Occipital lobe (tissue), 2 donors: ENCODE results near the gene GPR142. TPM values are rescaled to one million over a fixed set of nuclear protein-coding genes. Genes with fewer than 3 reads are reported as not detected.

Experiments used
- DNase-seq: peaks from one replicate; lab custom pipeline; 2025; lab: John Stamatoyannopoulos, UW
- total RNA-seq: library from RNA; depleted of rRNA; stranded (reverse); fragments of >200 nt; gene quantifications from one replicate; pipeline ENCODE4 v1.2.3, GENCODE V29; 2014

Gene GPR142
- total RNA-seq, 1 donor from 2014 or later: not detected

DNA sequence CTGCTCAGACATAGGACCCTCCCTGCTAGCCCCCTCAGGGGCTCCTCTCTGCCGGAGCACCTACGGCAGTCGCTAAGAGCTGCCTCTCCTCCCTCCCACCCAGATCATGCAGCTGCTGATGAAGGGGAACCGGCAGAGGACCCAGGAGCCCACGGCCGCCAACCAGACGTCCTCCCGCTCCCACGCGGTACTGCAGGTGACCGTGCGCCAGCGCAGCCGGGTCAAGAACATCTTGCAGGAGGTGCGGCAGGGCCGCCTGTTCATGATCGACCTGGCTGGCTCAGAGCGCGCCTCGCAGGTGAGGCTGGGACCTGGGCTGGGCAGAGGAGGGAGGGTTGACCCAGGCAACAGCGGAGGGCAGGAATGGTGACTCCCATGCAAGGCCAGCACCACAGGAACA lies 22.6 kb upstream of the GPR142 start:
- no peak for DNase-seq

DNA sequence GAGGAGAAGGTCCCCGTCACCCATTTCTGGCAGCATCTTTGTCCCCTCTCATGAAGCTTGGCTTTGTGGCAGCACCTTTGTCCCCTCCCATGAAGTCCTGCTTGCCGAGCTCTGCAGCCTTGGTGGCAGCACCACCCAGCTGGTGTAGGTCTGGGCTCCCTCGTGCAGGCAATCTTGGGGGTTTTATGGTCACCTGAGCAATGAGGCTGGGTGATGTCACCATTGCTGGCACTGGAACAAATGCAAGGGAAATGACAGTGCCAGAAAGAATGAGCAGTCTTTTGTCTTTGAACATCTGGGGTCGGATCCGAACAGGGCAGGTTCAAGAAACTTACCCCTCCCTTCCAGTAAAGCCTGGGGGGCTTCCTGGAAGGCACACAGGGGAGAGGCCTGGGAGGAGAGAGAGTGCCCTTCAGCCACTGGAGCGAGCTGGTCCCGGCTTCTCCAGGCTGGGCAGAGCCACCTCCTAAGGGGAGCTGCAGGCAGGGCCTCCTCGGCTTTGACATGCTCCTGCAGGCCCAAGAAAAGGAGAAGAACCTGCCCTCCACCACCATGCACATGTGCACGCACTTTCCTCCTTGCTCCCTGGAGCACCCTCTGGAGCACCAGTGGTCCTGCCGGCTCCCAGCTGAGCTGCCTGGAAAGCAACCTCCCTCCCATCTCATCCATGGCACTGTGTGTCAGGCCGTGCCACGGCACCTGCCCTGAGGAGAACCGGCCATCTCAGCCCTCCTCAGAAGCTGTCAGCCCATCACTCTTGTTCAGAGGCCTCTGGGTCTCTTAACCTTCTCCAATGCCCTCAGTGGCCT lies 21.7 kb upstream of the GPR142 start:
- DNase-seq: no peak

DNA sequence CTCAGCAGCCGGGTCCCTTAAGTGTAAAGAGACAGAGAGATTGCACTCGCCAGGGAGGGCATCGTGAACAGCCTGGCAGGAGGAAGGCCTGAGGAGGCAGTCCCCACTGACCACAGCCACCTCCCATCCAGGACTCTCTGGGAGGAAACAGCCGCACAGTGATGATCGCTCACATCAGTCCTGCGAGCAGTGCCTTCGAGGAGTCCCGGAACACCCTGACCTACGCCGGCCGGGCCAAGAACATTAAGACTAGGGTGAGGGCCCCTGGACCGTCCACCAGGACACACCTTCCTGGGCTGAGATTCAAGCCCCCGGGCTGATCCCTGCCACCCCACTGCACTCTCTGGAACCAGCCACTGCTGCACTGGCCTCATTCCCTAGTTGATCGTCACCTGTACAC lies 19.7 kb upstream of the GPR142 start:
- no peak for DNase-seq

DNA sequence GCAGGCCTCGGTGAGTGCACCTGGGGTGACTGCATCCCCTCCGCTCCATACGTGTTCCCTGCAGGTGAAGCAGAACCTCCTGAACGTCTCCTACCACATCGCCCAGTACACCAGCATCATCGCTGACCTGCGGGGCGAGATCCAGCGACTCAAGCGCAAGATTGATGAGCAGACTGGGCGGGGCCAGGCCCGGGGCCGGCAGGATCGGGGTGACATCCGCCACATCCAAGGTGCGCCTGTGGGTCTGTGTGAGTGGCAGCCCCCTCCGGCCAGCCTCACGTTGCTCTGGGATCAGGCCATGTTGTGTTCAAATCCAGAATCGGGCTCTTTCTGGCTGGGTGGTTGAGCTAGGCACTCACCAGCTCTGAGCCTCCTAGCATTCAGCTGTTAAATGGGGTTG lies 18.2 kb upstream of the GPR142 start:
- no peak for DNase-seq

DNA sequence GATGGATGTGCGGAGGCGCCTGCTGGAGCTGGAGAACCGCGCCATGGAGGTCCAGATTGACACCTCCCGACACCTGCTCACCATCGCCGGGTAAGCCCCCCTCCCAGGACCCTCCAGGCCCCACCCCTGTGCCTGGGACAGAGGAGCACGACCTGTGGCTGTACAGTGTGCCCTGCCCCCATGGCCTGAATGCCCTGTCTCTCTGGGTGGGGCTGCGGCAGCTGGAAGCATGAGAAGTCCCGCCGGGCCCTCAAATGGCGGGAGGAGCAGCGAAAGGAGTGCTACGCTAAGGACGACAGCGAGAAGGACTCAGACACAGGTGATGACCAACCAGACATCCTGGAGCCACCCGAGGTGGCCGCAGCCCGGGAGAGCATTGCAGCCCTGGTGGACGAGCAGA lies 16.8 kb upstream of the GPR142 start:
- DNase-seq: no peak

DNA sequence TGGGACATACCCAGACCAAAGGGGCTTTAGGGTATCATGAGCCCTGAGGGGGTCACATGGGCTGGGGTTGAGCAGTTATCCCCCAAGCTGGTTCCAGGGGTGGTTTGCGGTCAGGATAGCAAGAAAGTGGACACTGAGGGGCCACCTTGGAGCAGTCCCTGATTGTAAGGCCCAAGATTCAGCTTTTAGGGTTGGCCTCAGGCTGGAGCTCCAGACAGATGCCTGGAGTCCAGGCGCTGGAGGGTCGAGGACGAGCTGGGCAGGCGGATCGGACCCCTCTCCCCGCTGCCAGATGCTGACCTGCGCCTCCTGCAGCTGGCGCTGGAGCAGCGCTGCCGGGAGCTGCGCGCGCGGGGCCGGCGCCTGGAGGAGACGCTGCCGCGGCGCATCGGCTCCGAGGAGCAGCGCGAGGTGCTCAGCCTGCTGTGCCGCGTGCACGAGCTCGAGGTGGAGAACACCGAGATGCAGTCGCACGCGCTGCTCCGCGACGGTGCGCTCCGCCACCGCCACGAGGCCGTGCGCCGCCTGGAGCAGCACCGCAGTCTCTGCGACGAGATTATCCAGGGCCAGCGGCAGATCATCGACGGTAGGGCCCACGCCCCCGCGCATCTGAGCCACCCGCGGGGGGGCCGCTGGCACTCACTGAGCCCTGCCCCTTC lies 15.6 kb upstream of the GPR142 start:
- DNase-seq: no peak

DNA sequence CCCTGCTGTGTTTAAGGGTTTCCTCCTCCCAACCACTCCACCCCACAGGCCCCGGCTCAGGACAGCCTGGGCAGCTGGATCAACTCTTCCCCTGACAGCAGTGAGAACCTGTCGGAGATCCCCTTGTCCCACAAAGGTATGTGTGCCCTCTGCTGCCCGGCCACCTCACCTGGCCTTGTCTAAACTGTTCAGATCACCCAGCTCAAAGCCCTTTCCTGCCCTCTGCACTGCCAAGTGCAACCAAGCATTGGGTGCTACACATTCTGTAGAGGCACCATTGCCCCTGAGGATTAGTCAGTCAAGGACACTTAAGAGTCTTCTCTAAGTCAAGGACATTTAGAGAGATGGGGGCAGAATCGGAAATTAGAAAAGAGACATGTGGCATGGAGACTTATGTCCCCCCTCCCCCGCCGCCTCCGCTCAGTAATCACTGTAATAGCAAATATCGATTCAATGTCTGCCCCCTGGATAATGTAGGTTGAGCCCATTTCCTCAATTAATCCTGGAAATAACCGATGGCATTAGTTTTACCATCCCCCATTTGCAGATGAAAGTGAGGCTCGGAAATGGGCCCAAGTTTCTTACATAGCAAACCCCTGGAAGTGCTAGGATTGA lies 13.8 kb upstream of the GPR142 start:
- no peak for DNase-seq

DNA sequence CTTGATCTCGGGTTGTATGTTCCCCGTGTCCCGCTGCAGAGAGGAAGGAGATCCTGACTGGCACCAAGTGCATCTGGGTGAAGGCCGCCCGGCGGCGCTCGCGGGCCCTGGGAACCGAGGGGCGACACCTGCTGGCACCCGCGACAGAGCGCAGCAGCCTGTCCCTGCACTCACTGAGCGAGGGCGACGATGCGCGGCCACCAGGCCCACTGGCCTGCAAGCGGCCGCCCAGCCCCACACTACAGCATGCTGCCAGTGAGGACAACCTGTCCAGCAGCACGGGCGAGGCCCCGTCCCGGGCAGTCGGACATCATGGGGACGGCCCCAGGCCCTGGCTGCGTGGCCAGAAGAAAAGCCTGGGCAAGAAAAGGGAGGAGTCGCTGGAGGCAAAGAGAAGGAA lies 13.2 kb upstream of the GPR142 start:
- DNase-seq: no peak

DNA sequence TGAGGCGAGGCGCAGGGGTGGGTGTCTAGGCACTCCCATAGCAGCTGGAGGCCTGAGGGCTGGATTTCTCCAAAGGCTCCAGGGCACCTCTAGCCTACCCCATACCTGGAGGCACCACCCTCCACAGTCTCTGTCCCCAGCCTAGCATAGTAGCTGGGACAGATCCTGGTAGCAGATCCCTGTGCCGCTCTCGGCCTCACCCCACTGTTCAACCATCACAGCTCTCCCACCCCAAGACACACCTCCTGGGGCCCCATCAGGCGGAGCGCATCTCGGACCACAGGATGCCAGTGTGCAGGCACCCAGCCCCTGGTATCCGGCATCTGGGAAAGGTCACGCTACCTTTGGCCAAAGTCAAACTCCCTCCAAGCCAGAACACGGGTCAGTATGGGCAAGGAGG lies 12.7 kb upstream of the GPR142 start:
- no peak for DNase-seq

DNA sequence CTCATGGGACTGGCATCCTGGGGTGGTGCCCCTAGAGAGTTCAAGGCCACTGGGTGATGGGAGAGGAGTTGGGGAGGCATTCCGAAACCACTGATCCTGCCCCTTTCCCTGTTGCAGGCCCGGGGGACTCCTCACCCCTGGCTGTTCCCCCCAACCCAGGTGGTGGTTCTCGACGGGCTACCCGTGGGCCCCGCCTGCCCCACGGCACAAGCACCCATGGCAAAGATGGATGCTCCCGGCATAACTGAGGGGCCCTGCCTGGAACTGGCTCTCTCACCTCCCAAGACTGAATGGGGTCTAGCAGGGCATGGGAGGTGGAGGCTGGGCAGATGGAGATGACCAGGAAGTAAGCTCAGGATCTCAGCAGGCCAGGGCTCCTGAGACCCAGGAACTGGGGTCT lies 12.2 kb upstream of the GPR142 start:
- DNase-seq: no peak

DNA sequence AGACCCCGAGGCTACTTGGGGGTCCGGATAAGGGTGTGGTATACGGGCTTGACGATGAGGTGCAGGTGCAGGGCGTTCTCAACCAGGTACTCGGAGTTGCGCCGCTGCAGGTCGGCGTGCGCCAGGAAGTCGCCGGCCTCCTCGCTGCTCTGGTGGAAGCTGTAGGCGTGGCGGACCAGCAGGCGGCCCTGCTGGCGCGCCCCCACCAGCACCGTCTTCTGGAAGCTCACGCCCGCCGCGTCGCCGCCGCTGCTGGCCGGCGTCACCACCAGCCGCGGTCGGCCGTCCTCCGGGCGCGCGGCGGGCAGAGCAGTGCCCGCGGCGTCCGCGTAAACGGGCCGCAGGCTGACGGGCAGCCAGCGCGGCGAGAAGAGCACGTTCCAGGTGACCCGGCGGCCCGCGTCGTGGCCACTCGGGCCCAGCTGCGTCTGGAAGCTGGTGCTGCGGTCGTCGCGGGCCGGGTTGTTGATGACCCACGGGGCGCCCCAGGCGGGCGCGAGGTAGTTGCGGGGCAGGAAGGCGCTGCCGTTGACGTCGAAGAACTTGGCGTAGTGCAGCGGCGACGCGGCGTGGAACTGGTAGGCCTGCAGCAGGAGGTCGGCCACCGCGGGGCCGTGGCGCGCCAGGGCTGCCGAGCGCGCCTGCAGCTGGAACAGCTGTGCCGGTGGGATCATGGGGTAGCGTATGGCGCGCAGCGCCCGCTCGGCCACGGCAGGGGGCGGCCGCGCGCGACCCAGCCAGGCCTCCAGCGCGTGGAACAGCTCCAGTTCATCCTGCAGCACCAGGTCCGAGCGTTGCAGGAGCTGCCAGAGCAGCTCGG lies 10.4 kb upstream of the GPR142 start:
- DNase-seq: no peak

DNA sequence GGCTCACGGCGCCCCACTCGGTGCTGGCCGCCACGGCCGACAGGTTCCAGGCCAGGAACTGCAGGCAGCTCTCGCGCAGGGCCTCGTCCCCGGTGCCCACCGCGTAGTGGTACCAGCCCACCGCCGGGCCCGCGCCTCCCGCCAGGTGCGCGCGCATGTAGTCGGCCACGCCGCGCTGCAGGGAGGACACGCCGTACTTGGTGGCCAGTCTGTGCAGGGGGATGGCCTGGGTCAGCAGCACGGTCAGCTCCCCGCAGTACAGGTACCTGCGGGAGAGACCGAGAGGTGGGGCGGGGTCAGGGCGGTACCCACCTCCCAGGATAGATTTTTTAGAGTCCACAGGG lies 9.9 kb upstream of the GPR142 start:
- DNase-seq: no peak

DNA sequence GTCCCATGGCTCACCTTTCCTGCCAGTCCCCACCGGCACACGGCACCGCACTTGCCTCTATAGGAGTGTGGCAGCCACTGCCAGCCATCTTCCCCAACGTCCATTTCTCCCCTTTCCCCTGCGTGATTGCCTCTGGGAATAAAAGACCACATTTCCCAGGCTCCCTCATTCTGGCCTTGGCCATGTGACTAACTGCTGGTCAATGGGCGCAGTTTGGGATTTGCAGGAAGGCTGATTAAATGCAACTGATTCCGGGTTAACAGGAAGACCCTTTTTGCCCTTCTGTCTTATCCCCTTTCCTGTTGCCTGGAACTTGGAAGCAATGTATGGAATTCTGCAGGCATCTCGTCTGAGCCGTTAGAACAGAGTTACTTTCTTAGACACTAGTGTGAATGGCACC lies 8.6 kb upstream of the GPR142 start:
- no peak for DNase-seq

DNA sequence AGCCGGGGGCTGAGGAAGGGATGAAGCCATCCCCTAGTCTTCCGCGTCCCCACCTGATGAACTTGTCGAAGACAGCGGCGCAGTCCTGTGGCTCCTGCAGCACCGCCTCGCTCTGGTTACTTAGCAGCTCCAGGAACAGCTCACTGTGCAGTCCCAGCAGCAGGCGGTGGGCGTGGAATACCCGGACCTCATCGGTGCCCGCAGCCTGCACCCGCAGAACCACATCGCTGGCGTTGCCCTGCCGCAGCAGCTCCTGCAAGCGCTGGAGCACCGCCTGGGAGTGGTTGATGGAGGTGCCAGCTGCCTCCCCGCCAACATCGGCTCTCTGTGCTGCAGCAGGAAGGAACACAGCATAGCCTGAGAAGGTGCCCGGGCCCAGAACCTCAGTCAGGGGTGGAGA lies 7.4 kb upstream of the GPR142 start:
- no peak for DNase-seq

DNA sequence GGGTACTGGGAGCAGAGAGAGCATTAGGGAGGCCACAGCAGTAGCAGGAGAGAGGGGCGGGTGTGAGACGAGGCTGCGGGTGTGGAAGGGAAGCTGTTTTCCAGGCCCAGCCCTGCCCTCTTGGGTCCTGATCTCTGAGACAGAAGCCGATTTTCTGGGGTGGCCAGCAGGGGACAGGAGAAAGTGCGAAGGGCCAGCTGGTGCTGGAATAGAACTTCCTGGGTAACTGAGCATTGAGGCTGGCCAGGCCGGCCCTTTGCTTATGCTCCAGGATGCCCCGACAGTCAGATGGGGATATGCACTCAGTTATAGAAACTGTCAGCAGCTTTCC lies 6.4 kb upstream of the GPR142 start:
- no peak for DNase-seq

DNA sequence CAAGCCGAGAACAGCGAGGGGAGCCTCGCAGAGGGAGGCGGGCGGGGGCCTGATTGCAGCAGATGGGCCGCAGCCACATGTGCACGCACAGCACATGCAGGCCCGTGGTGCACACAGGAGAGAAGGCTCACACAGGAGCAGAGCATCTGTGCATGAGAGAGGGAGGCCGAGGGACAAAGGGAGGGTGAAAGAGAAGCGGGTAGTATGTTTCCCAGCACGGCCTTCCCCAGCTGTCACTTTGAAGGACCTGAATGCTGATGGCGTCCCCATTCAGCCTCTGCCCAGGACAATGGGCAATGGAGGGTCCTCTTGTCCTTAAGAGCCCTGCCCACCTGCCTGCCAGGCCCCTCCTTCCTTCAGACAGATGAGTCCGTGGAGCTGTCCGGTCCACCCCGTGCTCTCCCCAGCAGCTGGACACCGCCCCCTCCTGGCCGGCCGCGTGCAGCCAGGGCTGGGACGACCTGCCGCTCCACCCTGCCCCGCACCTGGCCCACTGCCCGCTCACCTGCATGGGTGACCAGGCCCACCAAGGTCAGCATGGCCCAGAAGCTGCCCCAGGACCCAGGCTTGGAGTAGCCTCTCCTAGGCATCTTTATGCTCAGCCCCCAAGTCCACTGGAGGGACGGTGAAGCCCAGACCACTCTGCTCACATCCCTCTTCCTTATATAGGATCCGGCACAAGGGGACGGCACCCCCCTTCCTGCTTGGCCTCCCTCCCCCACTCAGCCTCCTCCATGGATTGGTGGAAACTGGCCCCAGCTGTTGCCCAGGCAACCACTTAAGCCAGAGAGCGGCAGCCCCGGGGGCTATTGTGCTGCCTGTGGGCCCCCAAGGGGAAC lies 5.9 kb upstream of the GPR142 start, which contains the start of gene BTBD17:
Gene BTBD17, minus strand, starts transcription at position 639 of the 839 bp plus-strand sequence. Its CDS starts 49 bp downstream, at position 590.
- peak; percentile 9 for DNase-seq

DNA sequence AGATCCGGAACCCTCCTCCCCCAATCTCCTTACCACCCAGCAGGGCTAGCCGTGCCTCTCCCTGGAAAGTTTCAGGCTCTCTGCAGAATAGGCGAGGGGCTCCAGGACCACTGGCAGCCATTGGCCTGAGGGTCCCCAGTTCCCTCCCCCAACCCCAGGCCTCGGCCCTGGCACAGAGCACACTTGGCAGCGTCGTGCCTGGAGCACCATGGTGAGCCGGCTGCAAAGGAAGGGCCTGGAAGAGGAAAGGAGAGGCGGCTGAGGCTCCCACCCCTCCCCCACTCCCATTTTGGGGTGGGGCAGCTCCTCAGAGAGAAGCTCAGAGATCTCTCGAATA lies 5.3 kb upstream of the GPR142 start:
- DNase-seq: no peak

DNA sequence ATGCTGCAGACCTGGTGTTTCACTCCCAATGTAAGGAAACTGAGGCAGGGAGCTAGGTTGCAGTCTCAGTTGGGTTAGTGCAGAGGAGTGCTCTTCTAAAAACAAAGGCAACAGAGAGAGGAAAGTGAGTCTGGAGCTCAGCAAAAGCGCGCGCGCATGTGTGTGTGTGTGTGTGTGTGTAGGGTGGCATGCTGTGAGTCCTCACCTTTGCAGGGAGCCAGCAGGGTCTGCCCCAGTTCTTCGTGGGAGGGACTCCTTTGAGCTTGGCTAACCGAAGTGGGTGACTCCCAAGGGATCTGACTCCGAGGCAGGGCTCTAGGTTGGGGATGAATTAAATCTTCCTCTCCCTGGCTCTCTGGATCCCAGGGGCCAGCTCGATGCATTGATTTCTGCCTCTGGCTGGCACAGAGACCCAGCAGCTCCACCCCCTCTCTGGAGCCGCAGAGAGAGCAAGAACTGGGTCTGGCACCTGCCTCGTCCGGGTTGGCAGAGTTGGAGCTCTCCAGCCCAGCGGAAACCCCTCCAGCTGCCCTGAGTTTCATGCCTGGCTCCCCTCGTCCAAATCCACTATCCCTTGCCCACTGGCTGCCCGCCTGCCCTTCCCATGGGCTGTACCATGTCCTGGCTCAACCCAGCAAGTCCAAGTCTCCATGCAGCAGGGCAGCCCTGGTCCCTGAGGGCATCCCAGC lies 4.4 kb upstream of the GPR142 start:
- no peak for DNase-seq

DNA sequence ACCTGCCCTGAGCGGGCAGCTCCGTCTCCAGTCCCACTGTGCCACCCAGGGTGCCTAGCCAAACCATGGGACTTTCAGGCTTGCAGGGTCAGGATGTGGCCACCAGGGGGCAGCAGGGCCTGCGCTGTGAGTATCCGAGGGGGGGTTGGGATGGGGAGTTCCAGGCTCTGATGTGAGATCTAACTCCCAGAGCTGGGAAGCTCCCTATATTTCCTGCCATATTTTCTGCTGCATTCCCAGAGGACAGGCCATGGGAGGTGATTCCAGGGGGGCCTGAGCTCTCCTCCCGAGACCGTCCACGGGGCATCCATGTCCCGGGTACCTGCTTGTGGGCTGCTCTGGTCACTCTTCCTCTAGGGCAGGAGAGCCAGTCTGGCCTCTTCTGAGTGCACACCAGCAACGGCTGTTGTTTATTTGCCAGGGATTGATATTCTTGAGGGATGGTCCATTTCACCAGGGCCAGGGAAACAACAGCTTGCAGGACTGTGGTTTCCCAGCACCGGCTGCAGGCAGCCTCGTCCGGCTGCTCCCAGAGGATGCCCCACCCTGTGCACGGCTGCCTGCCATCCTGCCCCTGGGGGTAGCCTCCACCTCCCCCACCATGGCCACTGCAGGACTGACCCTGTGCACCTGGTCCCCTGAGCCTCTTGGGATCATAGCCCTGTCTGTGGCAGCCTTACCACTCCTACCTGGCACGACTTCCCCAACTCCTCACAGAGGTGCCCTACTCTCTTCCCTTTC lies 1.2 kb downstream of the GPR142 start:
- peak; percentile 74 for DNase-seq

DNA sequence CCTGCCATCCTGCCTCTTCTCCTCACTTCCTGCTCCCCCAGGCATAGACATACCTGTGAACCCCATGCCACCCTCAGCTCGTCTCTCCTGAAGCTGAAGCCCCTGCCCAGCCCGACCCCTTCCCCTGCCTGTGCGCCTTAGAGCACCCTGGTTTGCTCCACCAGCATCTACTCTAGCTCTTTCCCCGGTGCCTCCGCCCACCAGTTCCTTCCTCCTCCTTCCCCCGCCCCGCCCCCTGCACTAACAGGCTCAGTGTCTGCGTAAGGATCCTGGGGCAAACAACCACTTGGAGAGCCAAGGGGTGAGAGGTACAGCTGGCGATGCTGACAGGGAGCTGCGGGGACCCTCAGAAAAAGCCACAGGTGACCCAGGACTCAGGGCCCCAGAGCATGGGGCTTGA lies 1.9 kb downstream of the GPR142 start:
- DNase-seq: no peak
